ENCODE measurements around the gene OCRL.

Gene OCRL

DNA sequence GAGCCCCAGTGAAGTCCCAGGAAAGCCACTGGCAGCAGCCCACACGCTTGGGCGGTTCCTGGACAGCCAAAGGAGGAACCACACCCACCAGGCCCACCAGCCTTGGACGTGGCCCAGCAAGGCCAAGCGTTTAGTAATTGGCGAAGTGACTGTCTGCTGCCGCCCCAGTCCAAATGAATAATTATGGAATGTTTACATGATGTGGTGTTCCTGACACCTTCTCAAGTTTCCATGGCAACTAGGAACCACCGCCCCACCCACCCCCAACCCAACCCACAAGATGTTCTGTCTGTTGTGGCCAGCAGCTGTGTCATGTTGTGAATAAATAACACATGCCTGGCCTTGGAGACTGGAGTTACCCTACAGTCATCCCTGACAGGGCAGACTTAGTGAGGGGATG lies 92.4 kb downstream of the OCRL start:
- DNase-seq (ENCODE audit: low read depth in 2 of 2, low spot score in 1 of 2) = no peak

DNA sequence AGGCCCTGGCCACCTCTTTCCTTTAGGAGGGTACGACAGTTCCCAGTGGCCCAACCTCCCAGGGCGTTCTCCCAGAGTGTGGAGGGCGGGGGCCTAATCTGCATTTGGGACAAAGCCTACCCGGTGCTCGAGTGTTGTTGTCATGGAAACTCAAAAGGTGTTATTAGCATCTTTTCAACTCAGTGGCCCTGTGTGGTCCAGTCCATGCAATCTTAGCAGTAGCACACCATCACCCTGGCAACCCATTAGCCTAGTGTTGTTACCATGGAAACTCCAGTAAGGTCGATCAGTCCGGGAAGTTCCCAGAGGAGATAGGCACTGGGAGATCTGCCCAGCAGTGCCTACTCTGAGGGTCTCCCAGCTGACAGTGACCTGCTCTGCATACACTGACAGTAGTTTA lies 94.5 kb downstream of the OCRL start:
- no peak for DNase-seq (ENCODE audit: low read depth in 2 of 2, low spot score in 1 of 2)

DNA sequence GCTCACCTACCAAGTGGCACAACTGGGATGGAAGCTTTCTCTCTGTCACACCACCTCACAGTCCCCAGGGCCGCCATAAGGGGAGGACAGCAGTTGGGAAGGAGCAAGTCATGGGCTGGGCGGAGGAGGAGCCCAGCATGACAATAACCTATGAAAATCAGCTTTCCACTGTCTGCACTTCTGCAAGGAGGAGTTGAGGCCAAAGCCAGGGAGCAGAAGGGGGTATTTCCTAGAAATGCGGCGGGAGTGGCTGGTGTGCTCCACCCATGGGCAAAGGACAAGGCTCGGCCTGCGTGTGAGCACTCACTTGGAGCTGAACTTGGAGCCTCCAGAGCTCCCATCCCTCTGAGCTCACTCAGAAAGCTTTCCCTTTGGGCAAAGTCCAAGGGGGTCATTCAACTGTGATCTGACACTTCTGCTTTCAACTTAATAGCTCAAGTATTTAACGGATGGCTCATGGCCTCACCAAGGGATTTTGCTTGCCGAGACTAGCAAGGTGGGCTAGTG lies 96.2 kb downstream of the OCRL start:
- DNase-seq (ENCODE audit: low read depth in 2 of 2, low spot score in 1 of 2) = no peak

DNA sequence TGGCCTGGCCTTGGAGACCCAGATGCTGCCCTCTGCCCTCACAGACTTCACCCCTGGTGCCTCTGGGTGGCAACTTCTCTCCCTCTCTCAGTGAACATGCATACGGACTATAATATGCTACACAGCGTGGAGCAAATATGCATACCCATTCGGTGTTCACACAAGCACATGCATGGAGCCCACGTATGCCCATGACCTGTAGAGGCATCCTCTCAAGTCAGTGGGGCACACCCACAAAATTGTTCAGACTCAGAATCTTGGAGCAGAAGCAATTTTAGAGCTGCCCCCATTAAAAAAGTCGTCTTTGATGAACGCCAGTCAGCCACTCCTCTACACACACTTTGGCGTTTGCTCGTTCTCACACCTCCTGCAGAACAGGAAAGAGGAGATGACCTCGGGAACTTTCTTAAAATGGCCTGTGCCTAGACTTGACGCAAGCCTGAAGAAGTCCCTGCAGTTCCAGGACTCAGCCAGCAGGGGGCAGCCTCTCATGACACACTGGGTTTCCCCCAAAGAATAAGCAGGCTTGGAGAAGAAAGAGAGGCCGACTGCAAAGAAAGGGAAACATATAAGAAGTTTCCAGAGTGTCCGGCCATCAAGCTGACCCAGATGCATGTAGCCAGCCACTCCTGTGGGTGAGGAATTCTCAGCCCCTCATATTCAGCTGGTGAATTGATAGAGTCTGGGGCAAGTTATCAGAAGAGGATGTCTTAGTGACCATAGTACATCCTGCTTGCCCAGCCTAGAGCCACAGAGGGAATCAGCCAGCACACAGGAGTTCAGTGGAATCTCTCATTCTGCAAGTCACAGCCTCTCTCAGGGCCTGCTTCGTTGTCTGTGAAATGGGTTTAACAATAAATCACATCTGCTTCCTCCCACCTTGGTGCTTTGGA lies 97.4 kb downstream of the OCRL start:
- peak; percentile 47 to 49 for DNase-seq (ENCODE audit: low read depth in 2 of 2, low spot score in 1 of 2)

DNA sequence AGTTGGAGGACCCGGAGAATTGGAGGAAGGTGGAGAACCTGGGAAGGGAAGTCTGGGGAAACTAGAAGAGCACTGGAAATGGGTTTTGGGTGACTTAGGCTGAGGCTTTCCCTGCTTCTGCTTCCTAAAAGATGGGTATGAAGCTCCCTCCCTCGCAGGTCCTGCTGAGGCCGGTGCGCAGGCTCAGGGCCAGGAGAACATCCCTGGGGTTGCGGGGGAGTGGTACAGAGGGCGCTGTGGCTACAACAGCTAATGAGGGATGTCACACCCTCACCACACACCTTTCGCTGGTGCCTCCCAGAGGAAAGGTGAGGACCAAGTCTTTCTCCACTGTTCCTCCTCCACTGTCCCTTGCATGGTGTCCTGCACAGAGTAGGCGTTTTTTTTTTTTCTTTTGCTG lies 98.9 kb downstream of the OCRL start:
- no peak for DNase-seq (ENCODE audit: low read depth in 2 of 2, low spot score in 1 of 2)

DNA sequence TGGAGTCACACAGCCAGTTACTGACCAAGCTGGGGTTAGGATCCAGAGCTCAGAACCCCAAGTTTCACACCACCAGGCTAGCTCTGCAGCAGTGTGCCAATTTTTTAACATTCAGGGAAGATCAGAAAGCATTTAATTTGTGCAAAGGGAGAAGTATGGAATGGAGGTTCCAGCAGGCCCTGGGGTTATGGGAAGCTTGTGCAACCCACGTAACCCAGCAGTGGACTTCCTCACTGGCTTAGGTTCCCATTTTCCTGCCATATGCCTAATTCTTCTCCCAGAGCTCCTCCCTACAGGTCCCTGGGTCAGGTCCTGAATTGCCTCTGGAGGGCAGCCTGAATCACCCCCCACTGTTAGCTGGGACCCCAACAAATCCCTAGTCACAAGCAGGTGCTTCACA lies 100.7 kb downstream of the OCRL start:
- no peak for DNase-seq (ENCODE audit: low read depth in 2 of 2, low spot score in 1 of 2)

DNA sequence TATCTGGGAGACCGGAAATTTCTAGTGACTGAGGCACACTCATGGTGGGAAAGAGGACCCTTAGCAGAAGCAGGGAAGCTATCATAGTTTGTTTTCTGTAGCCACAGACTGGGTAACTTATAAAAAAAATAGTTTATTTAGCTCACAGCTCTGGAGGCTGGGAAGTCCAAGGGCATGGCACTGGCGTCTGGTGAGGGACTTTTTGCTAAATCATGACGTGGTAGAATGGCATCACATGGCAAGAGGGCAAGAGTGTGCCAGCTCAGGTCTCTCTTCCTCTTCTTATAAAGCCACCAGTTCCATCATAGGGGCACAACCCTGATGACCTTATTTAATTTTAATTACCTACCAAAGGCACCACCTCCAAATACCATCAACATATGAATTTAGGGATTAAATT lies 101.4 kb downstream of the OCRL start:
- no peak for DNase-seq (ENCODE audit: low read depth in 2 of 2, low spot score in 1 of 2)

DNA sequence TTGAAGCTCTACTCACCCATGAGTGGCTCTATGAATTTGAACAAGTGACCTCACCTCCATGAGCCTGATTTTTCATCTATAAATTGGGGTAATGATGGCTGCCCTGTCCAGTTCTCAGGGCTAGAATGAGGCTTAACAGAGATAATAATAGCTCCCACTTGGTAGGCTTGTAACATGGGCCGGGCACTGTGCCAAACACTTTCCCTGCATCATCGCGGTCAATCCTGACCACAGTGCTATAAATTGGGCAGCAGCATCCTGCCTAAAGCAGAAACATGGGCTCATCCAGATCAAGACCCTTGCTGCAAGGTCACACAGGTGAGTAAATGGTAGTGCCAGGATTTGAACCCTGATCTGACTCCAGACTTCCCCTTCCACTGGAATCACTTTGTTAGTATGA lies 101.9 kb downstream of the OCRL start:
- DNase-seq (ENCODE audit: low read depth in 2 of 2, low spot score in 1 of 2) = no peak
